Epithelial cell of esophagus (primary cell): Measurements from ENCODE around the gene PDE7B.

Experiments used
- DNase-seq: peaks from one replicate; pipeline ENCODE4 v3.0.0; 2010; ENCODE audit warnings: low read depth
- H3K4me3 ChIP-seq: 2 replicates; pipeline ENCODE4 v1.5.1; 2011; ENCODE audit warnings: mild to moderate bottlenecking, low read length, control low read depth
- CTCF ChIP-seq: IDR thresholded peaks from 2 replicates; pipeline ENCODE4 v1.5.1; 2011; ENCODE audit warnings: low read depth, mild to moderate bottlenecking, low read length, control low read depth, inconsistent platforms; ENCODE audit not compliant: insufficient read depth; ENCODE audit errors: missing control alignments

The PDE7B gene

GRCh38 chr6:136038531-136038930, 187.0 kb downstream of the PDE7B start:
- TF ChIP-seq CTCF, result no peak
- H3K4me3 ChIP-seq, result no peak overlapping the region

GRCh38 chr6:136039185-136039584, 187.7 kb downstream of the PDE7B start:
- no peak overlapping the region for H3K4me3 ChIP-seq
- no peak for TF ChIP-seq CTCF
- no peak for DNase-seq

More at GRCh38 chr6:136038531-136038930, 187.0 kb downstream of the PDE7B start:
- DNase-seq, result no peak

GRCh38 chr6:136050475-136050874, 199.0 kb downstream of the PDE7B start:
- no peak overlapping the region for H3K4me3 ChIP-seq
- no peak for TF ChIP-seq CTCF
- DNase-seq, result no peak

- DNase-seq, result no peak
- TF ChIP-seq CTCF, result no peak
- H3K4me3 ChIP-seq, result no peak overlapping the region
Measured at GRCh38 chr6:136051140-136051775, 199.8 kb downstream of the PDE7B start.

GRCh38 chr6:136052031-136052430, 200.5 kb downstream of the PDE7B start:
- TF ChIP-seq CTCF, result no peak
- H3K4me3 ChIP-seq, result no peak overlapping the region
- DNase-seq, result no peak

GRCh38 chr6:136058852-136059251, 207.4 kb downstream of the PDE7B start:
- H3K4me3 ChIP-seq, result no peak overlapping the region
- DNase-seq, result no peak
- TF ChIP-seq CTCF, result no peak

GRCh38 chr6:136059308-136059707, 207.8 kb downstream of the PDE7B start:
- no peak for TF ChIP-seq CTCF
- DNase-seq, result no peak
- H3K4me3 ChIP-seq, result no peak overlapping the region
